ENCODE data around the gene FBXO17.
"Not testable (repeated sequence)": the region's sequence is repeated elsewhere in the genome, so short reads cannot be mapped to it uniquely, and the experiment has no call there.

GRCh38 chr19:38988627-38989026 is 13.1 kb upstream of the FBXO17 start:
- TF ChIP-seq ZNF124 (CRISPR knock-in tag; IDR thresholded peaks at IDR 0.05); NFYC (CRISPR knock-in tag; IDR thresholded peaks at IDR 0.05); ZNF205 (CRISPR knock-in tag; IDR thresholded peaks at IDR 0.05); ZNF704 (CRISPR knock-in tag; IDR thresholded peaks at IDR 0.05; ENCODE audit: borderline replicate concordance); PRPF4 (IDR thresholded peaks at IDR 0.05; ENCODE audit: low read depth, low read length, poor library complexity, severe bottlenecking); EHMT2 (IDR thresholded peaks at IDR 0.05; ENCODE audit: borderline replicate concordance, low read depth, low read length); RNF219 (CRISPR knock-in tag; IDR thresholded peaks at IDR 0.05): not testable (repeated sequence)
